B cell (primary cell): ENCODE measurements around the gene PROB1. TPM values are rescaled to one million over a fixed set of nuclear protein-coding genes. Genes with fewer than 3 reads are reported as not detected.
"Not testable (repeated sequence)": the region's sequence is repeated elsewhere in the genome, so short reads cannot be mapped to it uniquely, and the experiment has no call there.

ENCODE experiments used
- ATAC-seq: fragments of 200-7000 bp; cut with Tn5 transposase; one replicate; pipeline ENCODE4 v1.10.0; 2021; ENCODE audit warnings: low read depth, mild to moderate bottlenecking, moderate number of reproducible peaks, moderate library complexity
- CTCF ChIA-PET: fragments of 350-600 bp; sonication (Branson Sonifier 250); formaldehyde crosslinking; loops from one replicate; lab custom pipeline; 2021; ENCODE audit warnings: antibody characterized with exemption, inconsistent platforms; lab: Charles Lee
- POLR2A ChIA-PET: fragments of 350-600 bp; sonication (Branson Sonifier 250); formaldehyde crosslinking; loops from one replicate; lab custom pipeline; 2021; ENCODE audit warnings: antibody characterized with exemption; lab: Charles Lee
- DNase-seq: peaks from one replicate; pipeline ENCODE4 v3.0.0; 2013
- H2AFZ ChIP-seq: 2 replicates; pipeline ENCODE4 v1.6.1; 2012; ENCODE audit warnings: mild to moderate bottlenecking, low read depth, low read length; ENCODE audit not compliant: insufficient read depth, poor library complexity, severe bottlenecking
- H3K27ac ChIP-seq, 2 donors: 1 replicate in 1 of 2; 2 replicates in 1 of 2; pipeline ENCODE4 v1.5.1; 2012 to 2013; ENCODE audit warnings: low read length in 2 of 2, mild to moderate bottlenecking in 2 of 2, moderate library complexity in 1 of 2
- H3K27me3 ChIP-seq, 4 experiments: fragments of 200-600 bp in 1 of 4; sonication (generic) in 1 of 4; replicated peaks in 1 of 4; 1 replicate in 2 of 4; 2 replicates in 2 of 4; pipeline versions ENCODE4 v1.6.1 to v1.7.0; 2013 to 2016; ENCODE audit warnings: low read length in 3 of 4, mild to moderate bottlenecking in 2 of 4, mixed read lengths in 1 of 4, moderate library complexity in 1 of 4; ENCODE audit not compliant: insufficient read depth in 4 of 4, control insufficient read depth in 3 of 4; ENCODE audit errors: control extremely low read depth in 1 of 4
- H3K36me3 ChIP-seq, 2 experiments: replicated peaks in 1 of 2; 1 replicate in 1 of 2; 2 replicates in 1 of 2; pipeline versions ENCODE4 v1.6.1 to v1.7.1; 2013; ENCODE audit warnings: low read length in 1 of 2; ENCODE audit not compliant: insufficient read depth in 2 of 2, control insufficient read depth in 1 of 2; ENCODE audit errors: control extremely low read depth in 1 of 2, extremely low read depth in 1 of 2
- H3K4me1 ChIP-seq, 2 donors: fragments of 200-600 bp in 1 of 2; sonication (generic) in 1 of 2; 1 replicate in 1 of 2; 2 replicates in 1 of 2; pipeline versions ENCODE4 v1.5.1 to v1.6.1; 2013 to 2017; ENCODE audit warnings: low read length in 2 of 2; ENCODE audit not compliant: control insufficient read depth in 2 of 2, insufficient read depth in 2 of 2
- H3K4me2 ChIP-seq: replicated peaks from 2 replicates; pipeline ENCODE3; 2012; ENCODE audit warnings: mild to moderate bottlenecking, low read depth, low read length; ENCODE audit not compliant: poor library complexity, severe bottlenecking
- H3K4me3 ChIP-seq, 5 experiments: fragments of 200-600 bp in 1 of 5; sonication (generic) in 1 of 5; 1 replicate in 3 of 5; 2 replicates in 2 of 5; pipeline versions ENCODE4 v1.5.1 to v1.7.0; 2011 to 2016; ENCODE audit warnings: low read length in 4 of 5, mild to moderate bottlenecking in 4 of 5, low read depth in 2 of 5, control low read depth in 1 of 5, moderate library complexity in 1 of 5; ENCODE audit not compliant: insufficient read depth in 1 of 5; ENCODE audit errors: control extremely low read depth in 1 of 5, extremely low read depth in 1 of 5
- H3K79me2 ChIP-seq: fragments of 200-600 bp; sonication (generic); one replicate; pipeline ENCODE4 v1.6.0; 2016; ENCODE audit warnings: low read length; ENCODE audit not compliant: control insufficient read depth, insufficient read depth
- H3K9ac ChIP-seq: fragments of 200-600 bp; sonication (generic); 2 replicates; pipeline ENCODE4 v1.6.1; 2017; ENCODE audit warnings: mild to moderate bottlenecking, low read length, moderate library complexity
- H3K9me3 ChIP-seq, 3 donors: one replicate each; pipeline versions ENCODE4 v1.6.1 to v1.7.1; 2013; ENCODE audit warnings: low read length in 2 of 3; ENCODE audit not compliant: control insufficient read depth in 2 of 3, insufficient read depth in 1 of 3; ENCODE audit errors: control extremely low read depth in 1 of 3
- H4K20me1 ChIP-seq: 2 replicates; pipeline ENCODE4 v1.6.0; 2012; ENCODE audit warnings: mild to moderate bottlenecking, low read length; ENCODE audit not compliant: insufficient read depth, control insufficient read depth, poor library complexity, severe bottlenecking
- H3K27ac Mint-ChIP-seq: one replicate; pipeline ENCODE4 v1.8.0; 2021; ENCODE audit warnings: mixed read lengths
- H3K27me3 Mint-ChIP-seq: one replicate; pipeline ENCODE4 v1.8.0; 2021; ENCODE audit warnings: mixed read lengths
- H3K4me1 Mint-ChIP-seq: one replicate; pipeline ENCODE4 v1.8.0; 2021; ENCODE audit warnings: mixed read lengths
- H3K4me3 Mint-ChIP-seq: one replicate; pipeline ENCODE4 v1.8.0; 2021; ENCODE audit warnings: mixed read lengths
- H3K9me3 Mint-ChIP-seq: one replicate; pipeline ENCODE4 v1.8.0; 2022; ENCODE audit warnings: mixed read lengths; ENCODE audit not compliant: insufficient read depth
- CTCF ChIP-seq: fragments of 200-600 bp; IDR thresholded peaks from one replicate; pipeline ENCODE4 v1.8.0; 2022; ENCODE audit warnings: antibody characterized with exemption, mild to moderate bottlenecking
- WGBS: methylation state at CpG from one replicate; pipeline ENCODE4 v1.1.5; 2013; ENCODE audit warnings: missing lambda C conversion rate; ENCODE audit not compliant: insufficient coverage; 5-methylcytosine and 5-hydroxymethylcytosine counted together
- intact Hi-C: fragments of 100-400 bp; cut with micrococcal nuclease; formaldehyde crosslinking; loops from one replicate; pipeline ENCODE4 v1.10.0; 2022
- polyA plus RNA-seq: library from polyadenylated mRNA; depleted of rRNA; stranded (reverse); fragments of >200 nt; gene quantifications from 2 replicates; pipeline ENCODE4 v1.2.3, GENCODE V29; 2012
- total RNA-seq, 2 donors: library from RNA; stranded (reverse); fragments of 120-200 nt in 1 of 2; gene quantifications; 1 replicate in 1 of 2; 2 replicates in 1 of 2; pipeline versions ENCODE4 v1.2.3 to v1.2.4, GENCODE V29; 2013 to 2022

PROB1 gene
- total and polyA plus RNA-seq, 2 donors (not counting 1 experiment from before 2014, with no cell fraction given), result 1.2 to 3.7 TPM

- H3K9me3 Mint-ChIP-seq, result no peaks in the 10 kb centered on the region
- 82% methylated on average over 4 of the region's 6 CpGs for whole genome bisulfite sequencing
- Histone ChIP-seq H3K4me2 (no peak overlapping the region), H2AFZ (no peak overlapping the region), H3K9me3 (no peaks in the 10 kb centered on the region), H3K36me3 (no peaks in the 10 kb centered on the region), H4K20me1 (no peaks in the 10 kb centered on the region), H3K27ac (no peak overlapping the region), H3K4me1 (peaks cover 22 to 23% of the 10 kb centered on the region in 2 donors), H3K79me2 (peaks cover 6% of the 10 kb centered on the region), H3K9ac (no peak overlapping the region), H3K27me3 (no peaks in the 10 kb centered on the region), H3K4me3 (no peak overlapping the region)
- no peak overlapping the region for H3K4me3 Mint-ChIP-seq
- TF ChIP-seq CTCF, result no peak
- peaks cover 17% of the 10 kb centered on the region for H3K4me1 Mint-ChIP-seq
- ChIA-PET CTCF (interaction anchor here (0.6 to 7.3 kb wide), 8 partner anchors 11 to 421 kb away, joined by 3 to 43 read pairs (median 3); partner anchors contain the start of gene MATR3), POLR2A (no interaction called here)
- ATAC-seq, result no peak
- H3K27ac Mint-ChIP-seq, result no peak overlapping the region
- DNase-seq, result no peak
- intact Hi-C loops, result no loop called here
- H3K27me3 Mint-ChIP-seq, result no peaks in the 10 kb centered on the region
These were observed 15.5 kb upstream of the PROB1 start for GRCh38 chr5:139410121-139410992.

- POLR2A ChIA-PET, H3K27me3 ChIP-seq, H3K27ac ChIP-seq, H2AFZ ChIP-seq, H3K4me3 ChIP-seq, H3K9ac ChIP-seq, ATAC-seq, H3K9me3 ChIP-seq, H3K9me3 Mint-ChIP-seq, H3K4me2 ChIP-seq, H3K27me3 Mint-ChIP-seq, H4K20me1 ChIP-seq, H3K79me2 ChIP-seq, H3K27ac Mint-ChIP-seq, H3K4me3 Mint-ChIP-seq, DNase-seq, H3K36me3 ChIP-seq: not testable (repeated sequence)
- H3K4me1 ChIP-seq, result peaks cover 29 to 31% of the 10 kb centered on the region in 2 donors
- intact Hi-C loops, result loop anchor here (5.0 to 10.0 kb wide), 4 partner anchors 108 to 944 kb away; partner anchors contain the start of gene EGR1
- H3K4me1 Mint-ChIP-seq, result peaks cover 27% of the 10 kb centered on the region
- 80% methylated on average over 1 of the region's 5 CpGs for WGBS
- CTCF ChIA-PET, result interaction anchor here (7.3 kb wide), 1 partner anchor 12 kb away, joined by 43 read pairs; no protein-coding TSS in a partner anchor
These were observed 14.2 kb upstream of the PROB1 start for GRCh38 chr5:139409116-139409515.
